GM19467 (cell line): ENCODE measurements around the gene CRTC3.
"Not testable (repeated sequence)": the region's sequence is repeated elsewhere in the genome, so short reads cannot be mapped to it uniquely, and the experiment has no call there.

ENCODE experiments used
- ATAC-seq: cut with Tn5 transposase; IDR thresholded peaks from one replicate; pipeline ENCODE4 v1.9.1; 2021; ENCODE audit warnings: mild to moderate bottlenecking, moderate library complexity; ENCODE audit not compliant: unreplicated experiment

CRTC3 gene

GRCh38 chr15:90529371-90530249 is at the start of gene CRTC3:
Gene CRTC3 (plus strand): TSS chr15:90529923. CDS start chr15:90530072, 149 bp downstream.
- ATAC-seq, result peak; percentile 67

- ATAC-seq, result no peak
Measured at GRCh38 chr15:90481023-90481422, 48.7 kb upstream of the CRTC3 start.

GRCh38 chr15:90482124-90483011 is 47.4 kb upstream of the CRTC3 start:
- no peak for ATAC-seq

GRCh38 chr15:90483012-90483307 is 46.8 kb upstream of the CRTC3 start:
- no peak for ATAC-seq

- no peak for ATAC-seq
Measured at GRCh38 chr15:90483637-90484036, 46.1 kb upstream of the CRTC3 start.

- no peak for ATAC-seq
Measured at GRCh38 chr15:90487186-90487585, 42.5 kb upstream of the CRTC3 start.

GRCh38 chr15:90489514-90489913 is 40.2 kb upstream of the CRTC3 start:
- ATAC-seq, result no peak

- no peak for ATAC-seq
Measured at GRCh38 chr15:90489944-90490343, 39.8 kb upstream of the CRTC3 start.

- no peak for ATAC-seq
Measured at GRCh38 chr15:90493647-90494046, 36.1 kb upstream of the CRTC3 start.

- no peak for ATAC-seq
Measured at GRCh38 chr15:90495067-90495466, 34.7 kb upstream of the CRTC3 start.

GRCh38 chr15:90496791-90497190 is 32.9 kb upstream of the CRTC3 start:
- ATAC-seq, result no peak

- ATAC-seq, result no peak
Measured at GRCh38 chr15:90497376-90497775, 32.3 kb upstream of the CRTC3 start.

GRCh38 chr15:90497912-90498311 is 31.8 kb upstream of the CRTC3 start:
- ATAC-seq, result no peak

GRCh38 chr15:90500171-90500570 is 29.6 kb upstream of the CRTC3 start:
- ATAC-seq, result no peak

GRCh38 chr15:90501898-90502297 is 27.8 kb upstream of the CRTC3 start:
- no peak for ATAC-seq

GRCh38 chr15:90510781-90511180 is 18.9 kb upstream of the CRTC3 start:
- not testable (repeated sequence) for ATAC-seq

GRCh38 chr15:90511211-90511618 is 18.5 kb upstream of the CRTC3 start:
- not testable (repeated sequence) for ATAC-seq

GRCh38 chr15:90512276-90512675 is 17.4 kb upstream of the CRTC3 start:
- no peak for ATAC-seq

- ATAC-seq, result no peak
Measured at GRCh38 chr15:90512981-90513380, 16.7 kb upstream of the CRTC3 start.

GRCh38 chr15:90513448-90513847 is 16.3 kb upstream of the CRTC3 start:
- no peak for ATAC-seq

- not testable (repeated sequence) for ATAC-seq
Measured at GRCh38 chr15:90513893-90514292, 15.8 kb upstream of the CRTC3 start.

GRCh38 chr15:90519688-90520087 is 10.0 kb upstream of the CRTC3 start:
- no peak for ATAC-seq
